Esophagus (tissue), 2 donors: Measurements from ENCODE around the gene DVL3. TPM values are rescaled to one million over a fixed set of nuclear protein-coding genes. Genes with fewer than 3 reads are reported as not detected.

Source experiments
- H3K27ac ChIP-seq, 2 donors: one replicate each; pipeline ENCODE4 v1.5.1; 2013; ENCODE audit warnings: low read depth in 2 of 2, mild to moderate bottlenecking in 2 of 2, inconsistent platforms in 1 of 2, low read length in 1 of 2, moderate library complexity in 1 of 2
- H3K27me3 ChIP-seq, 2 donors: one replicate each; pipeline ENCODE4 v1.6.1; 2013; ENCODE audit warnings: low read length in 2 of 2, control low read depth in 1 of 2, mild to moderate bottlenecking in 1 of 2; ENCODE audit not compliant: insufficient read depth in 2 of 2, control insufficient read depth in 1 of 2
- H3K36me3 ChIP-seq, 2 donors: one replicate each; pipeline ENCODE4 v1.6.1; 2013; ENCODE audit warnings: low read length in 1 of 2; ENCODE audit not compliant: control insufficient read depth in 2 of 2, insufficient read depth in 2 of 2
- H3K4me1 ChIP-seq, 2 donors: one replicate each; pipeline ENCODE4 v1.6.1; 2013; ENCODE audit warnings: low read length in 1 of 2; ENCODE audit not compliant: control insufficient read depth in 2 of 2, insufficient read depth in 2 of 2
- H3K4me3 ChIP-seq, 2 donors: one replicate each; pipeline ENCODE4 v1.5.1; 2013; ENCODE audit warnings: low read length in 2 of 2, mild to moderate bottlenecking in 2 of 2, low read depth in 1 of 2, moderate library complexity in 1 of 2
- H3K9me3 ChIP-seq, 2 donors: one replicate each; pipeline ENCODE4 v1.6.1; 2013; ENCODE audit warnings: mild to moderate bottlenecking in 2 of 2, low read depth in 1 of 2, low read length in 1 of 2, moderate library complexity in 1 of 2; ENCODE audit not compliant: control insufficient read depth in 2 of 2, insufficient read depth in 1 of 2
- WGBS, 2 donors: extraction: QIAGEN DNeasy Blood & Tissue Kit; methylation state at CpG; one replicate each; pipeline ENCODE4 v1.1.7; 2013; 5-methylcytosine and 5-hydroxymethylcytosine counted together
- polyA plus RNA-seq, 2 donors: library from polyadenylated mRNA; stranded (reverse); fragments of 200-250 nt; gene quantifications; one replicate each; pipeline ENCODE4 v1.2.3, GENCODE V29; 2013
- donor health status: healthy with polysubstance abuse.
- donor health status: Bipolar disorder and iron deficiency.

Gene DVL3
- polyA plus RNA-seq, 2 donors: 27.2 to 31.6 TPM

DNA sequence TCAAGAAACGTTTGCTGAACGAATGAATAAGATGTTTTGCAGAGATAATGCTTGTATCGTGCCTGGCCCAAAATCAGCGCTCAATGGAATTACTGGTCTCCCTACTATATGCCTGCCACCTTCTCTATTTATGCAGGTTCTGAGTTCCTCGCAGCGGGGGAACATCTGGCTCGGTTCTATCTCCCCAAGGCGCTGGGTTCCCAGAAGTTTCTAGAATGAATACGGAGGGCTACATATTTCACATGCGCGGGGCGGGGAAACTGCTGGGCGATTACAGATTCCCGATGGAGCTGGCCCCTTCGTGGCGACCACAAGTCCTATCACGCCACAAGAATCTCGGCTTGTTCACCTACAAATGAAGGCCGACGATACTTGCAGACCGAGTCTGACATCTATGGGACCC lies 20.4 kb upstream of the DVL3 start:
- Histone ChIP-seq H3K4me3 (peak overlapping the region; percentile 74 to 93), H3K27ac (peak overlapping the region; percentile 93 to 95), H3K9me3 (no peaks in the 10 kb centered on the region), H3K36me3 (peaks cover 0 to 4% of the 10 kb centered on the region in 2 donors), H3K4me1 (no peaks in the 10 kb centered on the region), H3K27me3 (no peaks in the 10 kb centered on the region)
- WGBS, 2 donors: 0 to 1% methylated on average over 21 of the region's 21 CpGs

- Histone ChIP-seq H3K9me3 (no peaks in the 10 kb centered on the region), H3K4me1 (no peaks in the 10 kb centered on the region), H3K27ac (peak within 1 kb of the TSS; percentile 93 to 95), H3K4me3 (peak within 1 kb of the TSS; percentile 74 to 93), H3K36me3 (peaks cover 0 to 5% of the 10 kb centered on the region in 2 donors), H3K27me3 (no peaks in the 10 kb centered on the region)
- WGBS, 2 donors: 0% methylated on average over 56 of the region's 56 CpGs
Measured at GRCh38 chr3:184135149-184135910, 19.8 kb upstream of the DVL3 start, which contains the start of gene EIF2B5. EIF2B5 (plus strand) TSS chr3:184135358; CDS start chr3:184135386, 28 bp downstream.

DNA sequence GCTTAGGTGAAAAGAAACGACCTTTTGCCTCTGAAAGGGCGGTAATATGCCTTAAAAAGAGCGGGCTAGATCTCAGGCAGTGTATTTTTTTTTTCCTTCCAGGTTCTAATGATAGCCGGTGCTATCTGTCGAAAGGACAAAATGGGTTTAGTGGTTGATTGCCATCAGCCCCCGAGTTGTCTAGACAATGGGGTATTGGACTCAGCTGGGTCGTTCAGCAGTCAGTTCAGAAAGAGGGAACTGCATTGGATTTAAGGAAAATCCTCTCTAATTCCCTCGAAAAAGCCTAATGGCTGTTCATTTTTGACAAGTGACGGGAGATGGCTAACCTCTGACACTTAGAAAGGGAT lies 19.3 kb upstream of the DVL3 start:
- H3K9me3 ChIP-seq: no peaks in the 10 kb centered on the region
- peaks cover 0 to 9% of the 10 kb centered on the region in 2 donors for H3K36me3 ChIP-seq
- no peaks in the 10 kb centered on the region for H3K27me3 ChIP-seq
- H3K4me3 ChIP-seq: peak overlapping the region; percentile 74 to 93
- H3K4me1 ChIP-seq: no peaks in the 10 kb centered on the region
- peak overlapping the region; percentile 93 to 95 for H3K27ac ChIP-seq
- 2 to 3% methylated on average over 9 of the region's 9 CpGs for WGBS, 2 donors

- Histone ChIP-seq H3K27me3 (no peaks in the 10 kb centered on the region), H3K4me3 (no peak overlapping the region), H3K36me3 (peaks cover 8 to 44% of the 10 kb centered on the region in 2 donors), H3K4me1 (no peaks in the 10 kb centered on the region), H3K27ac (no peak overlapping the region), H3K9me3 (no peaks in the 10 kb centered on the region)
- 92 to 94% methylated on average over 10 of the region's 10 CpGs for WGBS, 2 donors
Measured at GRCh38 chr3:184140436-184140835, 14.7 kb upstream of the DVL3 start.

GRCh38 chr3:184142199-184142598 lies 13.0 kb upstream of the DVL3 start:
- no peaks in the 10 kb centered on the region for H3K9me3 ChIP-seq
- no peaks in the 10 kb centered on the region for H3K4me1 ChIP-seq
- WGBS, 2 donors: 90 to 91% methylated on average over 7 of the region's 7 CpGs
- no peak overlapping the region for H3K4me3 ChIP-seq
- no peak overlapping the region for H3K27ac ChIP-seq
- peaks cover 8 to 44% of the 10 kb centered on the region in 2 donors for H3K36me3 ChIP-seq
- H3K27me3 ChIP-seq: no peaks in the 10 kb centered on the region

DNA sequence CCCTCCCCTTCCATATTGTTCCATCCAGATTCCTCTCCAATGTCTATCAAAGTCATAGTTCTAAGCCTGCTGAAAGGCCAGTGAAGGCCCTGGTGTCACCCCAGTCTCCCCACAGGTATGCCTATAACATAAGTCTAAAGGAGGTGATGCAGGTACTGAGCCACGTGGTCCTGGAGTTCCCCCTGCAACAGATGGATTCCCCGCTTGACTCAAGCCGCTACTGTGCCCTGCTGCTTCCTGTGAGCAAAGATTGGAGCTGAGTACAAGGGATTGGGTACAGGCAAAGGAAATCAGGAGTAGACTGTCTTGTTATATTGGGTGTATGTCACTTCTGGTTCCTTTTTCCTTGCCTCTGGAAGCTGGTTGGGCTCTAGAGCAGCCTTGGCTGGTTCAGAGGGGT lies 11.8 kb upstream of the DVL3 start:
- Histone ChIP-seq H3K9me3 (no peaks in the 10 kb centered on the region), H3K27me3 (no peaks in the 10 kb centered on the region), H3K4me3 (no peak overlapping the region), H3K27ac (no peak overlapping the region), H3K36me3 (peaks cover 8 to 40% of the 10 kb centered on the region in 2 donors), H3K4me1 (no peaks in the 10 kb centered on the region)
- 84 to 86% methylated on average over 3 of the region's 3 CpGs for WGBS, 2 donors

- peaks cover 8 to 40% of the 10 kb centered on the region in 2 donors for H3K36me3 ChIP-seq
- H3K9me3 ChIP-seq: no peaks in the 10 kb centered on the region
- no peak overlapping the region for H3K4me3 ChIP-seq
- WGBS, 2 donors: 66 to 70% methylated on average over 5 of the region's 5 CpGs
- no peaks in the 10 kb centered on the region for H3K4me1 ChIP-seq
- H3K27me3 ChIP-seq: no peaks in the 10 kb centered on the region
- no peak overlapping the region for H3K27ac ChIP-seq
Measured at GRCh38 chr3:184144505-184144904, 10.7 kb upstream of the DVL3 start.

DNA sequence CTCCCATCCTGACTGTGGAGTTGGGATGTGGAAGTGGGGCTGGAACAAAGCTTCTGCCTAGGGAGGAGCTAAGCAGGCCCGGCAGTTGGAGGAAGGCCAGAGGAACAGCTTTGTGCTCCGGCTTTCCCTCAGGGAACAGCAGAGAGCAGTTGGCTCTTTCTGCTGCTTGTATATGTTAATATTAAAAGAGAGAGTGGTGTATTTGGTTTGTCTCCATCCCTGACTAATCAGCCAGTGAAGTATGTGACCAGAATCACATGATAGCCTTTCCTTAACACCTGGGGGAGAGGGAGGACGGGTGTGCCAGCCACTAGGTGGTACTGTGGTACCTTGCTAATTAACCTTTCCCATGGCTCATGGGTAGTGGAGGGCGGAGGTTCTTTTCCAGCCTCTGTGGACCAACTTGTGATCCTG lies 10.1 kb upstream of the DVL3 start:
- H3K27me3 ChIP-seq: no peaks in the 10 kb centered on the region
- H3K36me3 ChIP-seq: peaks cover 8 to 40% of the 10 kb centered on the region in 2 donors
- no peak overlapping the region for H3K4me3 ChIP-seq
- H3K9me3 ChIP-seq: no peaks in the 10 kb centered on the region
- H3K27ac ChIP-seq: peak overlapping the region in 1 of 2 donors; percentile 42
- 27 to 29% methylated on average over 4 of the region's 4 CpGs for WGBS, 2 donors
- H3K4me1 ChIP-seq: no peaks in the 10 kb centered on the region

- no peaks in the 10 kb centered on the region for H3K9me3 ChIP-seq
- H3K4me1 ChIP-seq: no peaks in the 10 kb centered on the region
- 75 to 86% methylated on average over 8 of the region's 8 CpGs for WGBS, 2 donors
- no peaks in the 10 kb centered on the region for H3K27me3 ChIP-seq
- peaks cover 8 to 35% of the 10 kb centered on the region in 2 donors for H3K36me3 ChIP-seq
- H3K4me3 ChIP-seq: no peak overlapping the region
- H3K27ac ChIP-seq: no peak overlapping the region
Measured at GRCh38 chr3:184145751-184146270, 9.4 kb upstream of the DVL3 start.

DNA sequence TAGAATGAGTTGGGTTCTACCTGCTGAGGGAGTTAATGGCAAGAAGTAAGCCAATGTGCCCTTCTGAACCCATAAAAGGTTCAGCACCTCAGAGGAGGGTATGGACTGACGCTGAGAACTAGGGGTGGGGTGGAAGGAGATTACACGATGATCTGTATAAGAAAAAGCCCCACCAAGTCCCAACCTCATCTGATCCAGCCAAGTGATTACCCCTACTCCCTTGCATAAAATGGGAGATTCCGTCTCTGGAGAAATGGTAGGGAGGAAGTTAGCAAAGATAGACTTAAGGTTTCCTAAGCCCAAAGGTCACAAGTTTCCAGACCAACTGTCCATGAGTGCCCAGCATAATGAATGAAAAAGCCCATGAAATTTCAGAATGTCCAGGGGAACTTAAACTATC lies 7.1 kb upstream of the DVL3 start:
- no peaks in the 10 kb centered on the region for H3K9me3 ChIP-seq
- peaks cover 3 to 20% of the 10 kb centered on the region in 2 donors for H3K36me3 ChIP-seq
- WGBS, 2 donors: 85% methylated on average over 3 of the region's 3 CpGs
- no peaks in the 10 kb centered on the region for H3K4me1 ChIP-seq
- H3K27ac ChIP-seq: no peak overlapping the region
- H3K27me3 ChIP-seq: no peaks in the 10 kb centered on the region
- H3K4me3 ChIP-seq: no peak overlapping the region
